ENCODE data around the gene MTA2.

GRCh38 chr11:62545437-62546243, 56.0 kb downstream of the MTA2 start:
- TF ChIP-seq, protein P1, sequence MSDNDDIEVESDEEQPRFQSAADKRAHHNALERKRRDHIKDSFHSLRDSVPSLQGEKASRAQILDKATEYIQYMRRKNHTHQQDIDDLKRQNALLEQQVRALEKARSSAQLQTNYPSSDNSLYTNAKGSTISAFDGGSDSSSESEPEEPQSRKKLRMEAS (IDR thresholded peaks at IDR 0.05): peak; percentile 85
- TF ChIP-seq, protein P2, sequence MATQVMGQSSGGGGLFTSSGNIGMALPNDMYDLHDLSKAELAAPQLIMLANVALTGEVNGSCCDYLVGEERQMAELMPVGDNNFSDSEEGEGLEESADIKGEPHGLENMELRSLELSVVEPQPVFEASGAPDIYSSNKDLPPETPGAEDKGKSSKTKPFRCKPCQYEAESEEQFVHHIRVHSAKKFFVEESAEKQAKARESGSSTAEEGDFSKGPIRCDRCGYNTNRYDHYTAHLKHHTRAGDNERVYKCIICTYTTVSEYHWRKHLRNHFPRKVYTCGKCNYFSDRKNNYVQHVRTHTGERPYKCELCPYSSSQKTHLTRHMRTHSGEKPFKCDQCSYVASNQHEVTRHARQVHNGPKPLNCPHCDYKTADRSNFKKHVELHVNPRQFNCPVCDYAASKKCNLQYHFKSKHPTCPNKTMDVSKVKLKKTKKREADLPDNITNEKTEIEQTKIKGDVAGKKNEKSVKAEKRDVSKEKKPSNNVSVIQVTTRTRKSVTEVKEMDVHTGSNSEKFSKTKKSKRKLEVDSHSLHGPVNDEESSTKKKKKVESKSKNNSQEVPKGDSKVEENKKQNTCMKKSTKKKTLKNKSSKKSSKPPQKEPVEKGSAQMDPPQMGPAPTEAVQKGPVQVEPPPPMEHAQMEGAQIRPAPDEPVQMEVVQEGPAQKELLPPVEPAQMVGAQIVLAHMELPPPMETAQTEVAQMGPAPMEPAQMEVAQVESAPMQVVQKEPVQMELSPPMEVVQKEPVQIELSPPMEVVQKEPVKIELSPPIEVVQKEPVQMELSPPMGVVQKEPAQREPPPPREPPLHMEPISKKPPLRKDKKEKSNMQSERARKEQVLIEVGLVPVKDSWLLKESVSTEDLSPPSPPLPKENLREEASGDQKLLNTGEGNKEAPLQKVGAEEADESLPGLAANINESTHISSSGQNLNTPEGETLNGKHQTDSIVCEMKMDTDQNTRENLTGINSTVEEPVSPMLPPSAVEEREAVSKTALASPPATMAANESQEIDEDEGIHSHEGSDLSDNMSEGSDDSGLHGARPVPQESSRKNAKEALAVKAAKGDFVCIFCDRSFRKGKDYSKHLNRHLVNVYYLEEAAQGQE (IDR thresholded peaks at IDR 0.05): no peak
